IPS-20b (cell line): ENCODE results near the gene KIR2DL4.
"Not testable (repeated sequence)": the region's sequence is repeated elsewhere in the genome, so short reads cannot be mapped to it uniquely, and the experiment has no call there.

Experiments
- H3K27ac ChIP-seq: one replicate; pipeline ENCODE4 v1.5.1; 2013; ENCODE audit warnings: low read length
- H3K27me3 ChIP-seq: 2 replicates; pipeline ENCODE4 v1.6.1; 2013; ENCODE audit warnings: mild to moderate bottlenecking, low read length, inconsistent platforms; ENCODE audit not compliant: insufficient read depth
- H3K36me3 ChIP-seq: 2 replicates; pipeline ENCODE4 v1.6.1; 2013; ENCODE audit warnings: low read depth, mild to moderate bottlenecking, inconsistent platforms, low read length, moderate library complexity; ENCODE audit not compliant: insufficient read depth
- H3K4me1 ChIP-seq: 2 replicates; pipeline ENCODE4 v1.6.1; 2013; ENCODE audit warnings: mild to moderate bottlenecking, control low read depth, inconsistent platforms, low read length, moderate library complexity; ENCODE audit not compliant: insufficient read depth
- H3K4me3 ChIP-seq: 2 replicates; pipeline ENCODE4 v1.5.1; 2013; ENCODE audit warnings: mild to moderate bottlenecking, low read length, inconsistent platforms
- H3K9ac ChIP-seq: 2 replicates; pipeline ENCODE4 v1.6.1; 2013; ENCODE audit warnings: low read depth, mild to moderate bottlenecking, inconsistent platforms, low read length, moderate library complexity
- H3K9me3 ChIP-seq: 2 replicates; pipeline ENCODE4 v1.6.1; 2013; ENCODE audit warnings: mild to moderate bottlenecking, low read depth, low read length, inconsistent platforms; ENCODE audit not compliant: insufficient read depth

Gene KIR2DL4

DNA sequence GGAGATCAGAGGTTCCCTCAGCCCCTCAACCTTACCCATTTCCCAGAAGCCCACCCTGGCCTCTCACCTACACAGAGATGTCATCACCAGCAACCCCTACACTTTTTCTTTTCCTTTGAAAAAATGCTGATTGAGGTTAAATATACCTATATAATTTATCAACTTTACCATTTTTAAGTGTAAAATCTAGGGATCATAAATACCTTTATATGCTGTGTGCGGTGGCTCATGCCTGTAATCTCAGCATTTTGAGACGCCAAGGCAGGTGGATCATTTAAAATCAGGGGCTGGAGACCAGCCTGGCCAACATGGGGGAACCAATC is 3.1 kb downstream of the KIR2DL4 start:
- Histone ChIP-seq H3K9ac (no peak overlapping the region), H3K27me3 (no peaks in the 10 kb centered on the region), H3K36me3 (no peaks in the 10 kb centered on the region), H3K27ac (no peak overlapping the region), H3K4me3 (no peak overlapping the region), H3K9me3 (peaks cover 97% of the 10 kb centered on the region), H3K4me1 (no peaks in the 10 kb centered on the region)

DNA sequence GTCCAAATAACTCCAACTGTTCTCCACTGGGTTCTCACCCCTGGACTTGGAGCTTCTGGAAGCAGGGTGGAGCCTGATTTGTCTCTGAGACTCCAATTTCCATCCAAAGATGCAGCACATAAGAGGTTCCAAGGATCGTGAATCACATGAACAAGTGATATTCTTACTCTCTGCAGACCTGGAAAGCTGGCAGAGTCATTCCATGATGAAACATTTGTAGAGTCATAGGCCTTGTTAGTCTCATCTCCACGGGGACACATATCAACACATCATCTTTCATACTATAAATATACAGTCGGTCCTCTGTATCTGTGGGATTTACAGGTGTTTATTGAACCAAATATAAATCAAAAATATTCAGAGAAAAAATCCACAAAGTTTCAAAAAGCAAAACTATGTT is 11.2 kb downstream of the KIR2DL4 start:
- not testable (repeated sequence) for H3K36me3 ChIP-seq, H3K27ac ChIP-seq, H3K4me3 ChIP-seq, H3K4me1 ChIP-seq, H3K27me3 ChIP-seq, H3K9ac ChIP-seq
- peaks cover 93% of the 10 kb centered on the region for H3K9me3 ChIP-seq

DNA sequence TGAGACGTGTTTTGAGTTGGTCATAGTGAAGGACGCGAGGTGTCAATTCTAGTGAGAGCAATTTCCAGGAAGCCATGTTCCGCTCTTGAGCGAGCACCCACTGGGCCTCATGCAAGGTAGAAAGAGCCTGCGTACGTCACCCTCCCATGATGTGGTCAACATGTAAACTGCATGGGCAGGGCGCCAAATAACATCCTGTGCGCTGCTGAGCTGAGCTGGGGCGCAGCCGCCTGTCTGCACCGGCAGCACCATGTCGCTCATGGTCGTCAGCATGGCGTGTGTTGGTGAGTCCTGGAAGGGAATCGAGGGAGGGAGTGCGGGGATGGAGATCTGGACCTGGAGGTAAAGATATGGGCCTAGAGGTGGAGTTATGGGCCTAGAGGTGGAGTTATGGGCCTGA is 12.8 kb downstream of the KIR2DL4 start, which contains the start of gene KIR3DL1:
TSS of gene KIR3DL1 (plus strand) at position 218 of the 400 bp plus-strand sequence.
- not testable (repeated sequence) for H3K4me3 ChIP-seq, H3K36me3 ChIP-seq, H3K27me3 ChIP-seq, H3K4me1 ChIP-seq, H3K9ac ChIP-seq, H3K27ac ChIP-seq
- peaks cover 94% of the 10 kb centered on the region for H3K9me3 ChIP-seq

DNA sequence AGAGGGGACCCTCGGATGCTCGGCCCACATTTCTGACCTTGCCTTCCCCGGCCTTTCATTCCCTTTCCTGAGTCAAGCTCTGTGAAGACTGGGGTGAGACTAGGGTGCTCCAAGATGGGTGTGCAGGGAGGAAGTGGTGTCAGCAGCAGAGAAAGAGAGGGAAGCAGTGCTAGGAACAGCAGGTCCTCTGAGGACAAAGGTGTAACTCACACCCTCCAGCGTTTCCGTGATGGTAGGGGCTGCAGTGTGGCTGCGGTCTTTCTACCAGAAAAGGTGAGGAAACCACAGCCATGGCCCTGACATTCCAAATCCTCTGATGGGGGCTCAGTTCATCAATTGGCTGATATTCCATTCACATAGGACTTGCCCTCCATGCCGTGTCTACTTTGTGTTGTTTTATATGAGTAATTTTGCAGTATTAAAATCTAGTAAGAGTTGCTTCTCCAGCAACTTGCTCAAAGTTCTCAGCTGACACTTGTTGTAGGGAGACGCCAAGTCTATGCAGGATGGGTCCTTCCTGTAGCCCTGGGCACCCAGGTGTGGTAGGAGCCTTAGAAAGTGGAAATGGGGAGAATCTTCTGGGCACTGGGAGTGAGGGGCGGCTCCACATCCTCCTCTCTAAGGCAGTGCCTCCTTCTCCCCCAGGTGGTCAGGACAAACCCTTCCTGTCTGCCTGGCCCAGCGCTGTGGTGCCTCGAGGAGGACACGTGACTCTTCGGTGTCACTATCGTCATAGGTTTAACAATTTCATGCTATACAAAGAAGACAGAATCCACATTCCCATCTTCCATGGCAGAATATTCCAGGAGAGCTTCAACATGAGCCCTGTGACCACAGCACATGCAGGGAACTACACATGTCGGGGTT is 14.5 kb downstream of the KIR2DL4 start:
- Histone ChIP-seq H3K36me3 (no peaks in the 10 kb centered on the region), H3K27ac (no peak overlapping the region), H3K4me3 (no peak overlapping the region), H3K9me3 (peaks cover 85% of the 10 kb centered on the region), H3K27me3 (no peaks in the 10 kb centered on the region), H3K9ac (no peak overlapping the region), H3K4me1 (no peaks in the 10 kb centered on the region)

DNA sequence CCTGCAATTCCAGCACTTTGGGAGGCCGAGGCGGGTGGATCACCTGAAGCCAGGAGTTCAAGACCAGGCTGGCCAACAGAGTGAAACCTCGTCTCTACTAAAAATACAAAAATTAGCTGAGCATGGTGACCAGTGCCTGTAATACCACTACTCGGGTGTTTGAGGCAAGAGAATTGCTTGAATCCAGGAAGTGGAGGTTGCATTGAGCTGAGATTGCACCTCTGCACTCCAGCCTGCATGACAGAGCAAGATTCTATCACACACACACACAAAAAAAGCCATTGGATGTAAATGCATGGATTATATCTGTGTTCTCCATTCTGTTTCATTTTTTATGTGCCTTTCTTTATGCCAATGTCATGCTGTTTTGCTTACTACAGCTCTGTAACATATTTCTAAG is 21.0 kb downstream of the KIR2DL4 start:
- not testable (repeated sequence) for H3K27me3 ChIP-seq, H3K4me3 ChIP-seq, H3K4me1 ChIP-seq, H3K36me3 ChIP-seq, H3K9ac ChIP-seq, H3K27ac ChIP-seq
- peaks cover 44% of the 10 kb centered on the region for H3K9me3 ChIP-seq

DNA sequence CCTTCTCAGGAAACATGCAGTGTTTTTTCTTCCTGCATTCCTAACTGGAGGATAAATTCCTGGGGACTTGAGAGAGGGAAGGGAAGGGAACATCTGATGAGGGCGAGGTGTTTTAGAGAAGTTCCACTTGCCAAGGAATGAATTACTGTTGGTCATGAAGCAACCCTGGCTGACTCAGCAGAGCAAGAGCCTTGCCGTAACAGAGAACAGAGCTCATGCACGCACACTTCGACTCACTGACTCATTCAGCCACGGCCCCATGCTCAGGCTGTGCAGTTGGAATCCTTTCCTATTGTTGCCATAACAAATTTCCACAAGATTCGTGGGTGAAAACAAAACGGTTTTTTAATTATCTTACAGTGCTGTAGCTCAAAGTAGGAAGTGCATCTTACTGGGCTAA is 21.9 kb downstream of the KIR2DL4 start:
- not testable (repeated sequence) for H3K27me3 ChIP-seq, H3K4me1 ChIP-seq, H3K27ac ChIP-seq, H3K4me3 ChIP-seq, H3K9ac ChIP-seq, H3K36me3 ChIP-seq
- peaks cover 41% of the 10 kb centered on the region for H3K9me3 ChIP-seq

DNA sequence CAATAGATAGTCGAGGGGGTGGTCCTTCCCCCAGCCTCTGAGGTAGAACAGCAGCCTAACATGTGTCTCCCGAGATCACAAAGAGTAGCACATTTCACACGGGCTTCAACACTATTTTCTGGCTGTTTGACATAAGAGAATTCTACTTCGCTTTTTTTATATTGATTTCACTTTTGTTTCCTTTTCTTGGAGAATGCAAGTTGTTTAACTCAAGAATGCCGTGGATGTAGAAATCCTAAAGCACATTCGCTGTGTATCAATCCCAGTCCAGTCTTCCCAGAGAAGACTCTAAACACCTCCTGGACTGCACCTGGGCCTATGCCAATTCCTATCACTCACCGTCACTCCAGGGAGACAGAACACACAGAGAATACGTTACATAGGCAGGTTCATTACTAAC is 24.7 kb downstream of the KIR2DL4 start:
- not testable (repeated sequence) for H3K4me1 ChIP-seq, H3K27ac ChIP-seq, H3K4me3 ChIP-seq, H3K36me3 ChIP-seq, H3K27me3 ChIP-seq, H3K9ac ChIP-seq
- peaks cover 42% of the 10 kb centered on the region for H3K9me3 ChIP-seq

DNA sequence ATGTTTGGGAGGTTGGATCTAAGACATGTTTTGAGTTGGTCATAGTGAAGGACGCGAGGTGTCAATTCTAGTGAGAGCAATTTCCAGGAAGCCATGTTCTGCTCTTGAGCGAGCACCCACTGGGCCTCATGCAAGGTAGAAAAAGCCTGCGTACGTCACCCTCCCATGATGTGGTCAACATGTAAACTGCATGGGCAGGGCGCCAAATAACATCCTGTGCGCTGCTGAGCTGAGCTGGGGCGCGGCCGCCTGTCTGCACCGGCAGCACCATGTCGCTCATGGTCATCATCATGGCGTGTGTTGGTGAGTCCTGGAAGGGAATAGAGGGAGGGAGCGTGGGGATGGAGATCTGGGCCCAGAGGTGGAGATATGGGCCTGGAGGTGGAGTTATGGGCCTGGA is 29.1 kb downstream of the KIR2DL4 start, which contains the start of gene KIR2DS4:
TSS of gene KIR2DS4 (plus strand) at position 181 of the 400 bp plus-strand sequence.
- H3K36me3 ChIP-seq, H3K4me1 ChIP-seq, H3K27ac ChIP-seq, H3K9ac ChIP-seq, H3K4me3 ChIP-seq, H3K27me3 ChIP-seq: not testable (repeated sequence)
- H3K9me3 ChIP-seq, result peaks cover 67% of the 10 kb centered on the region

DNA sequence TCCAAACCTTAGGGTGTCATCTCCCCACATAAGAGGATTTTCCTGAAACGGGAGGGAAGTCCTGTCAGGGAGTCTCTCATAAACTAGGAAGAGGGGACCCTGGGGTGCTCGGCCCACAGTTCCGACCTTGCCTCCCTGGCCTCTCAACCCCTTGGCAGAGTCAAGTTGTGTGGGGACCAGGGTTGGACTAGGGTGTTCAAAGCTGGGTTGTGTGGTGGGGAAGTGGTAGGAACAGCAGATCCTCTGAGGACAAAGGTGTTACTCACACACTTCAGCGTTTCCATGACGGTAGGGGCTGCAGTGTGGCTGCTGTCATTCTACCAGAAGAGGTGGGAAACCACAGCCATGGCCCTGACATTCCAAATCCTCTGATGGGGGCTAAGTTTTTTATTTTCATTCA is 31.7 kb downstream of the KIR2DL4 start:
- H3K9me3 ChIP-seq, result peaks cover 69% of the 10 kb centered on the region

DNA sequence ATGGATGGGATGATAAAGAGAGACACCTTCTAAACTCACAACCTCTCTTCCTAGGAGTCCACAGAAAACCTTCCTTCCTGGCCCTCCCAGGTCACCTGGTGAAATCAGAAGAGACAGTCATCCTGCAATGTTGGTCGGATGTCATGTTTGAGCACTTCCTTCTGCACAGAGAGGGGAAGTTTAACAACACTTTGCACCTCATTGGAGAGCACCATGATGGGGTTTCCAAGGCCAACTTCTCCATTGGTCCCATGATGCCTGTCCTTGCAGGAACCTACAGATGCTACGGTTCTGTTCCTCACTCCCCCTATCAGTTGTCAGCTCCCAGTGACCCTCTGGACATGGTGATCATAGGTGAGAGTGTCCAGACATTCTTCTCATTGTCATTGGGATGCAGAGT is 34.1 kb downstream of the KIR2DL4 start:
- peaks cover 54% of the 10 kb centered on the region for H3K9me3 ChIP-seq
- H3K36me3 ChIP-seq, H3K27ac ChIP-seq, H3K27me3 ChIP-seq, H3K4me1 ChIP-seq, H3K4me3 ChIP-seq, H3K9ac ChIP-seq: not testable (repeated sequence)

More for the DNA sequence above, 31.7 kb downstream of the KIR2DL4 start:
- H3K4me3 ChIP-seq, H3K36me3 ChIP-seq, H3K9ac ChIP-seq, H3K27me3 ChIP-seq, H3K27ac ChIP-seq, H3K4me1 ChIP-seq: not testable (repeated sequence)

DNA sequence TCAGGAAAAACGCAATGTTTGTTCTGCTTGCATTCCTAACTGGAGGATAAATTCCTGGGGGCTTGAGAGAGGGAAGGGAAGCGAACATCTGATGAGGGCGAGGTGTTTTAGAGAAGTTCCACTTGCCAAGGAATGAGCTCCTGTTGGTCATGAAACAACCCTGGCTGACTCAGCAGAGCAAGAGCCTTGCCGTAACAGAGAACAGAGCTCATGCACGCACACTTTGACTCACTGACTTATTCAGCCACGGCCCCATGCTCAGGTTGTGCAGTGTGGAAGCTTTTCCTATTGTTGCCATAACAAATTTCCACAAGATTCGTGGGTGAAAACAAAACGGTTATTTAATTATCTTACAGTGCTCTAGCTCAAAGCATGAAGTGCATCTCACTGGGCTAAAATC is 39.8 kb downstream of the KIR2DL4 start:
- peaks cover 28% of the 10 kb centered on the region for H3K9me3 ChIP-seq
- H3K4me1 ChIP-seq, H3K4me3 ChIP-seq, H3K9ac ChIP-seq, H3K36me3 ChIP-seq, H3K27ac ChIP-seq, H3K27me3 ChIP-seq: not testable (repeated sequence)

DNA sequence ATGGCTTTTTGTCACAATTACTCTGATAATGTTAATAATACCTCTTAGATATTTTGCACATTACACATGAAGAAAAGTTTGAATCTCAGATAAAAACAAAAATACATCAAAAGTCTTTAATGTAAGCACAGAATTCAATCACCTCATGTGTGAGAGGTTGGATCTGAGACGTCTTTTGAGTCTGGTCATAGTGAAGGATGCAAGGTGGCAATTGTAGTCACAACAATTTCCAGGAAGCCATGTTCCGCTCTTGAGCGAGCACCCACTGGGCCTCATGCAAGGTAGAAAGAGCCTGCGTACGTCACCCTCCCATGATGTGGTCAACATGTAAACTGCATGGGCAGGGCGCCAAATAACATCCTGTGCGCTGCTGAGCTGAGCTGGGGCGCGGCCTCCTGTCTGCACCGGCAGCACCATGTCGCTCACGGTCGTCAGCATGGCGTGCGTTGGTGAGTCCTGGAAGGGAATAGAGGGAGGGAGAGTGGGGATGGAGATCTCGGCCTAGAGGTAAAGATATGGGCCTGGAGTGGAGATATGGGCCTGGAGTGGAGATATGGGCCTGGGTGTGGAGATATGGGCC is 46.7 kb downstream of the KIR2DL4 start, which contains the start of gene KIR3DL2:
TSS of gene KIR3DL2 (plus strand) at position 383 of the 580 bp plus-strand sequence. CDS start at position 416, 33 bp downstream.
- not testable (repeated sequence) for H3K4me3 ChIP-seq, H3K9ac ChIP-seq, H3K4me1 ChIP-seq, H3K27ac ChIP-seq, H3K27me3 ChIP-seq, H3K36me3 ChIP-seq
- peaks cover 79% of the 10 kb centered on the region for H3K9me3 ChIP-seq
